ENCODE data around the gene ARRB1.

DNA sequence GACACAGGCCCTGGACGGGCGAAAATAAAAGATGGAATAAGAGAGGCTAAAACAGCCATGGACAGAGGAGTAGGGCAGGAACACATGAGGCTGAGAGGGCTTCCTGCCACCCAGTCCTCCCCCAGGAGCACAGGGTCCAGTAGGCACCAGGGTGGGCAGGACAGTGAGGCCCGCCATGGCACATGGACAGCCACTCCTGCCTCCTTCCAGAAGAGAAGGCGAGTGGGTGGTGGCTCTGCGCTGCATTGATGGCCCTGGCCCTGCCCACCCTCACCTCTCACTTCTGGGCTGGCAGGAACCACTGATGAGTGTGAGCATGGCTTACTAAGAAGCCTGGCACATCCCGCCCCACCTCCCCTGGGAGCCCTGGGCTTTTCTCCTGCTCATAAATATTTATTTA is 59.7 kb downstream of the ARRB1 start:
- no peak for TF ChIP-seq POLR2AphosphoS5 (IDR thresholded peaks at IDR 0.05; ENCODE audit: low read depth, low read length)
- TF ChIP-seq, protein P1, sequence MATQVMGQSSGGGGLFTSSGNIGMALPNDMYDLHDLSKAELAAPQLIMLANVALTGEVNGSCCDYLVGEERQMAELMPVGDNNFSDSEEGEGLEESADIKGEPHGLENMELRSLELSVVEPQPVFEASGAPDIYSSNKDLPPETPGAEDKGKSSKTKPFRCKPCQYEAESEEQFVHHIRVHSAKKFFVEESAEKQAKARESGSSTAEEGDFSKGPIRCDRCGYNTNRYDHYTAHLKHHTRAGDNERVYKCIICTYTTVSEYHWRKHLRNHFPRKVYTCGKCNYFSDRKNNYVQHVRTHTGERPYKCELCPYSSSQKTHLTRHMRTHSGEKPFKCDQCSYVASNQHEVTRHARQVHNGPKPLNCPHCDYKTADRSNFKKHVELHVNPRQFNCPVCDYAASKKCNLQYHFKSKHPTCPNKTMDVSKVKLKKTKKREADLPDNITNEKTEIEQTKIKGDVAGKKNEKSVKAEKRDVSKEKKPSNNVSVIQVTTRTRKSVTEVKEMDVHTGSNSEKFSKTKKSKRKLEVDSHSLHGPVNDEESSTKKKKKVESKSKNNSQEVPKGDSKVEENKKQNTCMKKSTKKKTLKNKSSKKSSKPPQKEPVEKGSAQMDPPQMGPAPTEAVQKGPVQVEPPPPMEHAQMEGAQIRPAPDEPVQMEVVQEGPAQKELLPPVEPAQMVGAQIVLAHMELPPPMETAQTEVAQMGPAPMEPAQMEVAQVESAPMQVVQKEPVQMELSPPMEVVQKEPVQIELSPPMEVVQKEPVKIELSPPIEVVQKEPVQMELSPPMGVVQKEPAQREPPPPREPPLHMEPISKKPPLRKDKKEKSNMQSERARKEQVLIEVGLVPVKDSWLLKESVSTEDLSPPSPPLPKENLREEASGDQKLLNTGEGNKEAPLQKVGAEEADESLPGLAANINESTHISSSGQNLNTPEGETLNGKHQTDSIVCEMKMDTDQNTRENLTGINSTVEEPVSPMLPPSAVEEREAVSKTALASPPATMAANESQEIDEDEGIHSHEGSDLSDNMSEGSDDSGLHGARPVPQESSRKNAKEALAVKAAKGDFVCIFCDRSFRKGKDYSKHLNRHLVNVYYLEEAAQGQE (IDR thresholded peaks at IDR 0.05; ENCODE audit: insufficient read depth in 1 of 2, low read depth in 2 of 2, low read length in 2 of 2): no peak
- TF ChIP-seq TAF1 (IDR thresholded peaks at IDR 0.05; ENCODE audit: borderline replicate concordance, insufficient read depth, low read length): no peak
- no peak for TF ChIP-seq SIN3A (IDR thresholded peaks at IDR 0.05; ENCODE audit: borderline replicate concordance, insufficient read depth, low read length)
- TF ChIP-seq FOXP2 (optimal IDR thresholded peaks at IDR 0.05; ENCODE audit: borderline replicate concordance, extremely low read depth, extremely low read length, insufficient read depth): no peak
